Measurements from ENCODE around the gene TTBK2.

DNA sequence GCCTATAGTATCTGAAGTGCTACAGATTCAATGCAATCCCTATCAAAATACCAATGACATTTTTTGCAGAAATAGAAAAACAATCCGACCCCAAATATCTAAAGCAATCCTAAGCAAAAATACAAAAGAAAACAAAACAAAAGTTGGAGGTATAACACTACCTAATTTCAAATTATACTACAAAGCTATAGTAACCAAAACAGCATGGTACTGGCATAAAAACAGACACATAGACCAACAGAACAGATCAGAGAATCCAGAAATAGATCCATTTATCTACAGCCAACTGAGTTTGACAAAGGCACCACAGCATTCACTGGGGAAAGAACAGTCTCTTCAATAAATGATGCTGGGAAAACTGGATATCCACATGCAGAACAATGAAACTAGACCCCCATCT lies 159.8 kb downstream of the TTBK2 start:
- no peak for TF ChIP-seq TARDBP (IDR thresholded peaks at IDR 0.05)
- TF ChIP-seq BHLHE40 (IDR thresholded peaks at IDR 0.05; ENCODE audit: borderline replicate concordance), result no peak
- no peak for TF ChIP-seq FOXK2 (IDR thresholded peaks at IDR 0.05)
- no peak for TF ChIP-seq HDGF (IDR thresholded peaks at IDR 0.05; ENCODE audit: borderline replicate concordance)
- TF ChIP-seq, protein P1, sequence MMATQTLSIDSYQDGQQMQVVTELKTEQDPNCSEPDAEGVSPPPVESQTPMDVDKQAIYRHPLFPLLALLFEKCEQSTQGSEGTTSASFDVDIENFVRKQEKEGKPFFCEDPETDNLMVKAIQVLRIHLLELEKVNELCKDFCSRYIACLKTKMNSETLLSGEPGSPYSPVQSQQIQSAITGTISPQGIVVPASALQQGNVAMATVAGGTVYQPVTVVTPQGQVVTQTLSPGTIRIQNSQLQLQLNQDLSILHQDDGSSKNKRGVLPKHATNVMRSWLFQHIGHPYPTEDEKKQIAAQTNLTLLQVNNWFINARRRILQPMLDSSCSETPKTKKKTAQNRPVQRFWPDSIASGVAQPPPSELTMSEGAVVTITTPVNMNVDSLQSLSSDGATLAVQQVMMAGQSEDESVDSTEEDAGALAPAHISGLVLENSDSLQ (IDR thresholded peaks at IDR 0.05), result no peak
- TF ChIP-seq CTBP1 (IDR thresholded peaks at IDR 0.05; ENCODE audit: borderline replicate concordance), result no peak
- no peak for TF ChIP-seq ZNF384 (IDR thresholded peaks at IDR 0.05)
- TF ChIP-seq L3MBTL2 (conservative IDR thresholded peaks at IDR 0.05), result no peak

Data from HEK293T (cell line).